HG03520 (cell line): ENCODE results near the gene ERO1A.

Experiments
- ATAC-seq: cut with Tn5 transposase; IDR thresholded peaks from one replicate; pipeline ENCODE4 v1.9.1; 2021; ENCODE audit warnings: mild to moderate bottlenecking, moderate library complexity; ENCODE audit not compliant: unreplicated experiment

Gene ERO1A

DNA sequence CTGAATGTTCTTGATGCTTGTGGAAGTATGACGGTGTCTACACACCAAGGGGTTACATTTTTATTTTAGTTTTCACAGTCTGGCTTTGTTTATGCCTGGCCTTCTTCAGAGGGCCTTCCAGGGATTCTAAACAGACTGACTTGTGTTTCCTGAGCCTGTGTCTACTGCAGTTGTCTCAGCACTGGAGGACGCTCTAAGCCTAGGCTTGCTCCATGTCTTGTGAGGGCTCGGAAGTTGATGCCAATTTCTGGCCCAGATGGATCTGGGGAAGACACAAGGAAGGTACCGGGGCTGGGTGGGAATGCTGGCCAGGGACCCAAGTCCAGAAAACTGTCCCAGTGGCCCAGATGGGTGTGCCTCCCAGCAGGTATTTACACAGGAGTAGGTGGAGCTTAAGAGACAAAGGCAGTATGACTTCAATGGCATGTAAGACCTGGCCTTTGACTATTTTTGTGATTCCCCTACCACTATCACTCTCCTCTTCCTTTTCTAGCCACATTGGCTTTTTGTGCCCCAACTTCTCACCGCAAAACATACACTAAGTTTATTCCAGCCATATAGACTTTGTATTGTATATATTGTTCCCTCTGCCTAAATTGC lies 85.8 kb downstream of the ERO1A start:
- no peak for ATAC-seq

DNA sequence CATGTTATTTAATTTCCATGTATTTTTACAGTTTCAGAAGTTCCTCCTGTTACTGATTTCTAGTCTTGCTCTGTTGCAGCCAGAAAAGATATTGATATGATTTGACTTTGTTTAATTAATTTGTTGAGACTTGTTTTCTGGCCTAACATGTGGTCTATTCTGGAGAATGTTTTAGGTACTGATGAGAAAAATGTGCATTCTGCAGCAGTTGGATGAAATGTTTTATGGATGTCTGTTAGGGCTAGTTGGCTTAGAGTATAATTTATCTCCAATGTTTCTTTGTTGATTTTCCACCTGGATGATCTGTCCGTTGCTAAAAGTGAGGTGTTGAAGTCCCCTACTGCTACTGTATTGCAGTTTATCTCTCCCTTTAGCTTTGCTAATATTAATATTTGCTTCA lies 88.3 kb downstream of the ERO1A start:
- no peak for ATAC-seq

DNA sequence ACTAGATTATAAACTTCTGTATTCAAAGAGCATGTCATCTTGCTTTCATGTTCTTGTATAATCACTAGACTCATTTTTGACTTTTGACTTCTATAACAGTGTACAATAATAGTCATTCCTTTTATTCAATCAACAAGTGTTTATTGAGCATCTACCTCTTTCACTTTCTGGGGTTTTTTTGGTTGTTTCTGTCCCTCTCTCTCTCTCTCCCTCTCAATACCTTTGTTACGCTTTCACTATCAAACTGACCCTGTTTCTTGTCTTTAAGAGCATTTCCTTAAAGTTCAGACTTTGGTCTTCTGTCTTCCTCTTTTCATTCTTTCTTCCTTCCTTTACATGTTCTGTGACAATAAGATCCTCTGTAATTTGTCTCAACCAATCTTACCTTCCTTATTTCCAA lies 93.2 kb downstream of the ERO1A start:
- ATAC-seq: no peak

DNA sequence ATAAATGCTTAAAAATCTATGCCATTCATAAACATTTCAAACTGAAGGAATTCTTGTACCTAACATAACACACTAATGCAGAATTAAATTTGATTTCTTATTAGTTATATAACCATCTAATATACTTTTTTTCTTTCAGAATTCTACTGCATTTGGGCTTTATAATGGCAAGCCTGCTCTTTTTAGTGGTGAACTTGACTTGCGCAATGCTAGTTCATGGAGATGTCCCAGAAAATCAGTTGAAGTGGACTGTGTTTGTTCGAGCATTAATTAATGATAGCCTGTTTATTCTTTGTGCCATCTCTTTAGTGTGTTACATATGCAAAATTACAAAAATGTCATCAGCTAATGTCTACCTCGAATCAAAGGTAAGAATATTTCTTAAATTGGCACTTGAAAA lies 95.4 kb downstream of the ERO1A start:
- ATAC-seq: no peak

DNA sequence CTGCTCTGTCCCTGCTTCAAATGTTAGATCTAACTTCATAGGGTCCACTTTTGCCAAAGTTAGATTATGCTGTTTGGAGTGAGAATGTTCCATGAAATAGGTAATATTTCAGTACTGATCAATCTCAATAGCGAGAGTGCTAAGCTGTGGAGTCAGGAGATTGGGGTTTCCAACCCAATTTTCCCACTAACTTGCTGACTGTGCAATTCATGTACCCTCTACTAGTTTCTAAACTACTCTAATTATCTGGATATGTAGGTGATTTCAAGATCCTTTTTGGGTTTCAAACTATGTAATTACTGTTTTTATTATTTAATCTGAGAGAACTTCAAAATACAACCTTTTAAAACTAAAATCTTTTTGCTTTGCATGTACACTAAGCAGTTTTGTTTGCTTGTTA lies 96.8 kb downstream of the ERO1A start:
- no peak for ATAC-seq

DNA sequence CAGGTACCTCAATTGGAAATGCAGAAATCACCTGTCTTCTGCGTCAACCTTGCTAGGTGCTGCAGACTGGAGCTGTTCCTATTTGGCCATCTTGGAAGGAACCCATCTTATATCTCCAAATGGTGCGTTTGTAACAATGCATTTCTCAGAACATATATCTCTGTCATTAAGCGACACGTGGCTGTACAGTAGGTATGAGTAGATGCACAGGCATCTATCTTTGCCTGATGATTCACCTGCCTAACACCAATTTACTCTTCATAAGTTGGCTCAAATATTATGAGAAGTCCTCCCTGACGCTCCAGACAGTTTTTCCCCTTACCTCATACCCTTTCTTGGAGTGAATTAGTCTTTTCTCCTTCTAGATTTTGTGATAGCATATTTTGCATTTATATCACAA lies 98.5 kb downstream of the ERO1A start:
- ATAC-seq: no peak

DNA sequence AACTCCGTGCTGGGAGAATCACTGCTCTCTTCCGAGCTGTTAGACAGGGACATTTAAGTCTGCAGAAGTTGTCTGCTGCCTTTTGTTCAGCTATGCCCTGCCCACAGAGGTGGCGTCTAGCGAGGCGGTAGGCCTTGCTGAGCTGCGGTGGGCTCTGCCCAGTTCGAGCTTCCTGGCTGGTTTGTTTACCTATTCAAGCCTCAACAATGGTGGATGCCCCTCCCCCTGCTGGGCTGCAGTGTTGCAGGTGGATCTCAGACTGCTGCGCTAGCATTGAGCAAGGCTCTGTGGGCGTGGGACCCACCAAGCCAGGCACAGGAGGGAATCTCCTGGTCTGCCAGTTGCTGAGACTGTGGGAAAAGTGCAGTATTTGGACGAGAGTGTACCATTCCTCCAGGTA lies 99.0 kb downstream of the ERO1A start:
- ATAC-seq: no peak

DNA sequence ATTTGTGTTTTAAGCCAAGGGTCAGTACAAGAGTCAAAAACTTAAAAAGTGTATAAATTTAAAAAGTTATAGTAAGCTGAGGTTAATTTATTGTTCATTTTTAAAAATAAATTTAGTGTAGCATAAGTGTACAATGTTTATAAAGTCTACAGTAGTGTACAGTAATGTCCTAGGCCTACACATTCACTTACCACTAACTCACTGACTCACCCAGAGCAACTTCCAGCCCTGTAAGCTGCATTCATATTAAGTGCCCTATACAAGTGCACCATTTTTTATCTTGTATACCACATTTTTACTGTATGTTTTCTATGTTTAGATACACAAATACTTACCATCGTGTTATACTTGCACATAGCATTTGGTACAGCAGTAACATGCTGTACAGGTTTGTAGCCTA lies 105.0 kb downstream of the ERO1A start:
- no peak for ATAC-seq
